Panc1 (cell line): ENCODE results near the gene CRHBP. TPM values are rescaled to one million over a fixed set of nuclear protein-coding genes. Genes with fewer than 3 reads are reported as not detected.
"Not testable (repeated sequence)": the region's sequence is repeated elsewhere in the genome, so short reads cannot be mapped to it uniquely, and the experiment has no call there.

Experiments
- ATAC-seq: fragments of 200-7000 bp; cut with Tn5 transposase; 2 replicates; pipeline ENCODE4 v1.9.1; 2020; ENCODE audit warnings: mild to moderate bottlenecking, moderate library complexity
- BruUV-seq: library from RNA; stranded (reverse); fragments of 400-500 nt; replicated peaks from 2 replicates; lab custom pipeline; 2021; lab: Mats Ljungman, UMichigan
- CTCF ChIA-PET: fragments of 300-600 bp; sonication (Branson Sonifier 250); formaldehyde crosslinking; loops from one replicate; lab custom pipeline; 2022; ENCODE audit warnings: antibody characterized with exemption; lab: Charles Lee
- POLR2A ChIA-PET: fragments of 300-600 bp; sonication (Branson Sonifier 250); formaldehyde crosslinking; loops from one replicate; lab custom pipeline; 2022; ENCODE audit warnings: antibody characterized with exemption; lab: Charles Lee
- DNase-seq: peaks from one replicate; pipeline ENCODE4 v3.0.0-alpha.2; 2010; ENCODE audit warnings: low read depth, low spot score
- H3K27ac ChIP-seq: 2 replicates; pipeline ENCODE4 v1.5.1; 2011; ENCODE audit warnings: mild to moderate bottlenecking, low read length, inconsistent platforms
- H3K27me3 ChIP-seq: fragments of 200-500 bp; sonication (Bioruptor generic); 2 replicates; pipeline ENCODE4 v1.6.0; 2014; ENCODE audit warnings: low read length, inconsistent platforms; ENCODE audit not compliant: control insufficient read depth, insufficient read depth
- H3K36me3 ChIP-seq: fragments of 200-500 bp; sonication (Bioruptor generic); 2 replicates; pipeline ENCODE4 v1.5.1; 2014; ENCODE audit warnings: inconsistent platforms, mild to moderate bottlenecking, low read length, moderate library complexity; ENCODE audit not compliant: control insufficient read depth, insufficient read depth
- H3K4me1 ChIP-seq: 2 replicates; pipeline ENCODE4 v1.5.1; 2011; ENCODE audit warnings: inconsistent platforms, mild to moderate bottlenecking, low read length, moderate library complexity; ENCODE audit not compliant: control insufficient read depth, insufficient read depth
- H3K4me3 ChIP-seq, 2 experiments: 2 replicates each; pipeline ENCODE4 v1.5.1; 2011 to 2012; ENCODE audit warnings: low read depth in 2 of 2, low read length in 2 of 2, mild to moderate bottlenecking in 2 of 2, inconsistent platforms in 1 of 2, moderate library complexity in 1 of 2
- H3K9me3 ChIP-seq: fragments of 200-500 bp; sonication (Bioruptor generic); 2 replicates; pipeline ENCODE4 v1.5.1; 2014; ENCODE audit warnings: low read depth, mild to moderate bottlenecking, inconsistent platforms, low read length, moderate library complexity; ENCODE audit not compliant: control insufficient read depth, insufficient read depth
- POLR2AphosphoS5 ChIP-seq: IDR thresholded peaks from 2 replicates; pipeline ENCODE4 v1.6.1; 2012; ENCODE audit warnings: mild to moderate bottlenecking, low read depth, low read length, moderate library complexity
- SIN3A ChIP-seq: IDR thresholded peaks from 2 replicates; pipeline ENCODE4 v1.6.1; 2012; ENCODE audit warnings: low read depth, mild to moderate bottlenecking, low read length, moderate library complexity, borderline replicate concordance; ENCODE audit not compliant: insufficient read depth
- TCF7L2 ChIP-seq: IDR thresholded peaks from 2 replicates; pipeline ENCODE4 v1.6.1; 2011; ENCODE audit warnings: mild to moderate bottlenecking, low read depth, low read length, inconsistent platforms
- in situ Hi-C: cut with HindIII; loops from 2 replicates; pipeline ENCODE4 v1.10.0; 2016; ENCODE audit warnings: low sequenced_read_pairs, low pct_unique_long_range_greater_than_20kb
- intact Hi-C: fragments of 100-400 bp; cut with micrococcal nuclease; formaldehyde crosslinking; loops from one replicate; pipeline ENCODE4 v1.10.0; 2022; ENCODE audit not compliant: unreplicated experiment
- total RNA-seq: library from RNA; stranded (reverse); gene quantifications from one replicate; pipeline ENCODE4 v1.2.1, GENCODE V29; 2021; ENCODE audit not compliant: unreplicated experiment
- TF ChIP-seq, protein P1 (sequence below): fragments of 450-650 bp; IDR thresholded peaks from 2 replicates; pipeline ENCODE4 v1.5.1; 2017; ENCODE audit warnings: mild to moderate bottlenecking
- TF ChIP-seq, protein P2 (sequence below), 2 experiments: IDR thresholded peaks; 2 replicates each; pipeline ENCODE4 v1.6.1; 2011 to 2012; ENCODE audit warnings: low read depth in 2 of 2, control low read depth in 1 of 2, low read length in 1 of 2, mild to moderate bottlenecking in 1 of 2, moderate library complexity in 1 of 2; ENCODE audit not compliant: insufficient read depth in 1 of 2

Gene CRHBP
- total RNA-seq, 1 experiment from 2014 or later, result 0.10 TPM

DNA sequence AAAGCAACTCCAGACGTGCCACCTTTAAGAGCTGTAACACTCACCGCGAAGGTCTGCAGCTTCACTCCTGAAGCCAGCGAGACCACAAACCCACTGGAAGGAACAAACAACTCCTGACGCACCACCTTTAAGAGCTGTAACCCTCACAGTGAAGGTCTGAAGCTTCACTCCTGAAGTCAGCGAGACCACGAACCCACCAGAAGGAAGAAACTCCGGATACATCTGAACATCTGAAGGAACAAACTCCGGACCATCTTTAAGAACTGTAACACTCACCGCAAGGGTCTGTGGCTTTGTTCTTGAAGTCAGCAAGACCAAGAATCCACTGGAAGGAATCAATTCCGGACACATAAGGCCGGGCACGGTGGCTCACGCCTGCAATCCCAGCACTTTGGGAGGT, 38.2 kb upstream of the CRHBP start:
- in situ Hi-C loops, BruUV-seq: not testable (repeated sequence)

DNA sequence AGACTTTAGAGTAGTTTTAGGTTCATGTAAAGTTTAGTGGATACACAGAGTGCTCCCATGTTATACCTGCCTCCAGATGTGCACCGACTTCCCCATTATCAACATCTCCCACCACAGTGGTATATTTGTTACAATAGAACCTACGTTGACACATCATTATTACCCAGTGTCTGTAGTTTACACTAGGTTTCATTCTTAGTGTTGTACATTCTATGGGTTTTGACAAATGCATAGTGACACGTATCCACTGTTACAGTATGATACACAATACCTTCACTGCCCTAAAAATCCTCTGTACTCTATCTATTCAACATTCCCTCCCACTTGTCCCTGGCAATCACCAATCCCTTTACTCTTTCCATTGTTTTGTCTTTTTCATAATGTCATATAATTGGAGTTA, 34.3 kb upstream of the CRHBP start:
- in situ Hi-C loops (no loop called here), intact Hi-C loops (no loop called here)
- ATAC-seq (no peak), DNase-seq (no peak)
- Histone ChIP-seq H3K9me3 (no peaks in the 10 kb centered on the region), H3K36me3 (no peaks in the 10 kb centered on the region), H3K4me1 (no peaks in the 10 kb centered on the region), H3K4me3 (no peak overlapping the region), H3K27ac (no peak overlapping the region), H3K27me3 (no peaks in the 10 kb centered on the region; the same call in 1 of the 2 replicates)
- TF ChIP-seq POLR2AphosphoS5 (no peak), SIN3A (no peak), TCF7L2 (no peak)
- TF ChIP-seq, protein P1, sequence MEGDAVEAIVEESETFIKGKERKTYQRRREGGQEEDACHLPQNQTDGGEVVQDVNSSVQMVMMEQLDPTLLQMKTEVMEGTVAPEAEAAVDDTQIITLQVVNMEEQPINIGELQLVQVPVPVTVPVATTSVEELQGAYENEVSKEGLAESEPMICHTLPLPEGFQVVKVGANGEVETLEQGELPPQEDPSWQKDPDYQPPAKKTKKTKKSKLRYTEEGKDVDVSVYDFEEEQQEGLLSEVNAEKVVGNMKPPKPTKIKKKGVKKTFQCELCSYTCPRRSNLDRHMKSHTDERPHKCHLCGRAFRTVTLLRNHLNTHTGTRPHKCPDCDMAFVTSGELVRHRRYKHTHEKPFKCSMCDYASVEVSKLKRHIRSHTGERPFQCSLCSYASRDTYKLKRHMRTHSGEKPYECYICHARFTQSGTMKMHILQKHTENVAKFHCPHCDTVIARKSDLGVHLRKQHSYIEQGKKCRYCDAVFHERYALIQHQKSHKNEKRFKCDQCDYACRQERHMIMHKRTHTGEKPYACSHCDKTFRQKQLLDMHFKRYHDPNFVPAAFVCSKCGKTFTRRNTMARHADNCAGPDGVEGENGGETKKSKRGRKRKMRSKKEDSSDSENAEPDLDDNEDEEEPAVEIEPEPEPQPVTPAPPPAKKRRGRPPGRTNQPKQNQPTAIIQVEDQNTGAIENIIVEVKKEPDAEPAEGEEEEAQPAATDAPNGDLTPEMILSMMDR, result no peak
- TF ChIP-seq, protein P2, sequence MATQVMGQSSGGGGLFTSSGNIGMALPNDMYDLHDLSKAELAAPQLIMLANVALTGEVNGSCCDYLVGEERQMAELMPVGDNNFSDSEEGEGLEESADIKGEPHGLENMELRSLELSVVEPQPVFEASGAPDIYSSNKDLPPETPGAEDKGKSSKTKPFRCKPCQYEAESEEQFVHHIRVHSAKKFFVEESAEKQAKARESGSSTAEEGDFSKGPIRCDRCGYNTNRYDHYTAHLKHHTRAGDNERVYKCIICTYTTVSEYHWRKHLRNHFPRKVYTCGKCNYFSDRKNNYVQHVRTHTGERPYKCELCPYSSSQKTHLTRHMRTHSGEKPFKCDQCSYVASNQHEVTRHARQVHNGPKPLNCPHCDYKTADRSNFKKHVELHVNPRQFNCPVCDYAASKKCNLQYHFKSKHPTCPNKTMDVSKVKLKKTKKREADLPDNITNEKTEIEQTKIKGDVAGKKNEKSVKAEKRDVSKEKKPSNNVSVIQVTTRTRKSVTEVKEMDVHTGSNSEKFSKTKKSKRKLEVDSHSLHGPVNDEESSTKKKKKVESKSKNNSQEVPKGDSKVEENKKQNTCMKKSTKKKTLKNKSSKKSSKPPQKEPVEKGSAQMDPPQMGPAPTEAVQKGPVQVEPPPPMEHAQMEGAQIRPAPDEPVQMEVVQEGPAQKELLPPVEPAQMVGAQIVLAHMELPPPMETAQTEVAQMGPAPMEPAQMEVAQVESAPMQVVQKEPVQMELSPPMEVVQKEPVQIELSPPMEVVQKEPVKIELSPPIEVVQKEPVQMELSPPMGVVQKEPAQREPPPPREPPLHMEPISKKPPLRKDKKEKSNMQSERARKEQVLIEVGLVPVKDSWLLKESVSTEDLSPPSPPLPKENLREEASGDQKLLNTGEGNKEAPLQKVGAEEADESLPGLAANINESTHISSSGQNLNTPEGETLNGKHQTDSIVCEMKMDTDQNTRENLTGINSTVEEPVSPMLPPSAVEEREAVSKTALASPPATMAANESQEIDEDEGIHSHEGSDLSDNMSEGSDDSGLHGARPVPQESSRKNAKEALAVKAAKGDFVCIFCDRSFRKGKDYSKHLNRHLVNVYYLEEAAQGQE (IDR thresholded peaks at IDR 0.05; ENCODE audit: insufficient read depth in 1 of 2, low read depth in 2 of 2, low read length in 1 of 2), result no peak
- BruUV-seq, result no TSS peak
- ChIA-PET POLR2A (no interaction called here), CTCF (no interaction called here)

More for the DNA sequence above, 38.2 kb upstream of the CRHBP start:
- H3K36me3 ChIP-seq, CTCF ChIA-PET, H3K9me3 ChIP-seq, intact Hi-C loops, H3K27me3 ChIP-seq, POLR2A ChIA-PET, H3K4me1 ChIP-seq, DNase-seq, H3K4me3 ChIP-seq, ATAC-seq, H3K27ac ChIP-seq: not testable (repeated sequence)

DNA sequence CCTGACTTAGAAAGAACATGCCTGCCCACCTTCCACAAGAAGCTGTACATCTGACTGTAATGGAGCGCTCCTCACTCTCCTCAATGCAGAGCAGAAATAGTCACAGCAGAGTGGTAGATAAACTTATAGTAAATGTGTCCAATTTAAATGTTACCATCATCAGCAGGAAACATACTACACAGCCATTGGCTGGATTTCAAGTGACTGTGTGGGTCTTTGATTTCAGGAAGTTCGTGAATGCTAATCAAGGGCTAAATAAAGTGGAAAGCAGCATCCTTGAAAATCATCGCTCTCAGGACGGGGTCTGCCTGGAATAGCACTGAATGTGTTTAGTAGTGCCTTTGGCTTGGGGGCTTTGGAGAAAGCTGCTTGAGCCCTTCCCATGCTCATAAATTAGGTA, 32.4 kb upstream of the CRHBP start:
- DNase-seq (no peak), ATAC-seq (no peak)
- ChIA-PET CTCF (no interaction called here), POLR2A (no interaction called here)
- H3K4me1 ChIP-seq, result no peaks in the 10 kb centered on the region
- no peaks in the 10 kb centered on the region; the same call in 1 of the 2 replicates for H3K27me3 ChIP-seq
- no peak overlapping the region for H3K4me3 ChIP-seq
- BruUV-seq, result no TSS peak
- no peak overlapping the region for H3K27ac ChIP-seq
- intact Hi-C loops, result no loop called here
- in situ Hi-C loops, result no loop called here
- no peaks in the 10 kb centered on the region for H3K36me3 ChIP-seq
- TF ChIP-seq, protein P2 (IDR thresholded peaks at IDR 0.05; ENCODE audit: insufficient read depth in 1 of 2, low read depth in 2 of 2, low read length in 1 of 2), result no peak
- TF ChIP-seq TCF7L2 (no peak), POLR2AphosphoS5 (no peak), SIN3A (no peak)
- TF ChIP-seq, protein P1, result no peak
- H3K9me3 ChIP-seq, result no peaks in the 10 kb centered on the region
